Tibial artery (tissue), 4 donors: ENCODE data around the gene TTC23L.
A peak's percentile ranks its signal among the peaks of the same experiment; 100 is the strongest.
"Not testable (repeated sequence)": the region's sequence is repeated elsewhere in the genome, so short reads cannot be mapped to it uniquely, and the experiment has no call there.

Experiments used
- DNase-seq, 2 donors: peaks; one replicate each; pipeline ENCODE4 v3.0.0-alpha.2; 2019
- H3K27ac ChIP-seq, 2 donors: fragments of 200-600 bp; sonication (generic) in 1 of 2; 1 replicate in 1 of 2; 2 replicates in 1 of 2; pipeline ENCODE4 v1.5.1; 2018 to 2019; ENCODE audit warnings: mild to moderate bottlenecking in 1 of 2
- H3K27me3 ChIP-seq, 2 donors: fragments of 200-600 bp; sonication (generic) in 1 of 2; one replicate each; pipeline versions ENCODE4 v1.5.1 to v1.6.0; 2016 to 2019
- H3K36me3 ChIP-seq, 3 donors: fragments of 200-600 bp; sonication (generic) in 2 of 3; one replicate each; pipeline ENCODE4 v1.5.1; 2016 to 2019; ENCODE audit warnings: mild to moderate bottlenecking in 2 of 3
- H3K4me1 ChIP-seq, 4 donors: fragments of 200-600 bp; sonication (generic) in 2 of 4; 1 replicate in 3 of 4; 2 replicates in 1 of 4; pipeline ENCODE4 v1.5.1; 2016 to 2019
- H3K4me3 ChIP-seq, 2 donors: fragments of 200-600 bp; sonication (generic) in 1 of 2; 1 replicate in 1 of 2; 2 replicates in 1 of 2; pipeline ENCODE4 v1.5.1; 2018 to 2019; ENCODE audit warnings: mild to moderate bottlenecking in 2 of 2
- H3K9me3 ChIP-seq, 3 donors: fragments of 200-600 bp; sonication (generic) in 1 of 3; one replicate each; pipeline ENCODE4 v1.5.1; 2016 to 2019
- CTCF ChIP-seq, 2 experiments: fragments of 200-600 bp in 1 of 2; fragments of 450-650 bp in 1 of 2; IDR thresholded peaks; one replicate each; pipeline ENCODE4 v1.5.1; 2017 to 2019; ENCODE audit warnings: antibody characterized with exemption in 2 of 2, mild to moderate bottlenecking in 1 of 2, moderate library complexity in 1 of 2
- intact Hi-C: fragments of 100-400 bp; cut with DNase I; formaldehyde crosslinking; loops from one replicate; pipeline ENCODE4 v1.15.0; 2023; ENCODE audit warnings: low total_unique reads

TTC23L gene

GRCh38 chr5:34827588-34828506 lies 11.1 kb upstream of the TTC23L start:
- H3K9me3 ChIP-seq: no peaks in the 10 kb centered on the region
- H3K4me3 ChIP-seq: no peak overlapping the region
- intact Hi-C loops: no loop called here
- no peak for TF ChIP-seq CTCF (IDR thresholded peaks at IDR 0.05)
- peaks cover 0 to 21% (median 10%) of the 10 kb centered on the region in 4 donors for H3K4me1 ChIP-seq
- peaks cover 35 to 48% (median 43%) of the 10 kb centered on the region in 3 donors for H3K36me3 ChIP-seq
- no peak for DNase-seq
- no peak overlapping the region for H3K27ac ChIP-seq
- H3K27me3 ChIP-seq: no peaks in the 10 kb centered on the region

GRCh38 chr5:34830827-34831226 lies 8.1 kb upstream of the TTC23L start:
- Histone ChIP-seq H3K36me3 (peaks cover 14 to 31% (median 20%) of the 10 kb centered on the region in 3 donors), H3K27ac (peak overlapping the region; percentile 50 to 53), H3K4me1 (peaks cover 0 to 21% (median 10%) of the 10 kb centered on the region in 4 donors)
- DNase-seq, H3K27me3 ChIP-seq, H3K4me3 ChIP-seq, H3K9me3 ChIP-seq, intact Hi-C loops: not testable (repeated sequence)

- TF ChIP-seq CTCF (IDR thresholded peaks at IDR 0.05): no peak
- intact Hi-C loops: no loop called here
- no peak for DNase-seq
- peaks cover 14 to 29% (median 18%) of the 10 kb centered on the region in 3 donors for H3K36me3 ChIP-seq
- H3K9me3 ChIP-seq: no peaks in the 10 kb centered on the region
- peak overlapping the region; percentile 50 to 53 for H3K27ac ChIP-seq
- H3K4me1 ChIP-seq: peaks cover 0 to 21% (median 10%) of the 10 kb centered on the region in 4 donors
- H3K27me3 ChIP-seq: no peaks in the 10 kb centered on the region
- H3K4me3 ChIP-seq: no peak overlapping the region
These were observed 7.7 kb upstream of the TTC23L start for GRCh38 chr5:34831303-34831702.

GRCh38 chr5:34832568-34832967 lies 6.4 kb upstream of the TTC23L start:
- H3K27ac ChIP-seq: peak overlapping the region; percentile 50 to 53
- DNase-seq: no peak
- intact Hi-C loops: no loop called here
- no peak for TF ChIP-seq CTCF (IDR thresholded peaks at IDR 0.05)
- no peaks in the 10 kb centered on the region for H3K9me3 ChIP-seq
- no peak overlapping the region for H3K4me3 ChIP-seq
- peaks cover 0 to 21% (median 10%) of the 10 kb centered on the region in 4 donors for H3K4me1 ChIP-seq
- no peaks in the 10 kb centered on the region for H3K27me3 ChIP-seq
- H3K36me3 ChIP-seq: peaks cover 5 to 16% (median 8%) of the 10 kb centered on the region in 3 donors

GRCh38 chr5:34833090-34833489 lies 5.9 kb upstream of the TTC23L start:
- Histone ChIP-seq H3K27ac (no peak overlapping the region), H3K36me3 (peaks cover under 1 to 11% (median 8%) of the 10 kb centered on the region in 3 donors), H3K4me1 (peaks cover 0 to 21% (median 10%) of the 10 kb centered on the region in 4 donors), H3K9me3 (no peaks in the 10 kb centered on the region), H3K4me3 (no peak overlapping the region), H3K27me3 (no peaks in the 10 kb centered on the region)
- no peak for TF ChIP-seq CTCF (IDR thresholded peaks at IDR 0.05)
- no peak for DNase-seq
- intact Hi-C loops: no loop called here
